Right lobe of liver (tissue), 6 donors: ENCODE measurements around the gene DIP2A. TPM values are rescaled to one million over a fixed set of nuclear protein-coding genes. Genes with fewer than 3 reads are reported as not detected.
A peak's percentile ranks its signal among the peaks of the same experiment; 100 is the strongest.

Experiments used
- ATAC-seq, 4 donors: fragments of 200-7000 bp; cut with Tn5 transposase; one replicate each; pipeline ENCODE4 v1.9.1; 2020; ENCODE audit warnings: mild to moderate bottlenecking in 4 of 4, moderate library complexity in 4 of 4
- DNase-seq, 3 donors: peaks; one replicate each; pipeline ENCODE4 v3.0.0-alpha.2; 2020
- H3K27ac ChIP-seq, 3 donors: fragments of 200-600 bp; one replicate each; pipeline ENCODE4 v1.8.0; 2022
- H3K27me3 ChIP-seq, 2 donors: fragments of 200-600 bp; one replicate each; pipeline ENCODE4 v1.8.0; 2022
- H3K36me3 ChIP-seq, 4 donors: fragments of 200-600 bp; sonication (generic) in 1 of 4; one replicate each; pipeline versions ENCODE4 v1.5.1 to v1.8.0; 2017 to 2022; ENCODE audit warnings: control low read depth in 1 of 4
- H3K4me1 ChIP-seq, 4 donors: fragments of 200-600 bp; sonication (generic) in 1 of 4; one replicate each; pipeline versions ENCODE4 v1.5.1 to v1.8.0; 2017 to 2022; ENCODE audit warnings: control low read depth in 1 of 4
- H3K4me3 ChIP-seq, 3 donors: fragments of 200-600 bp; one replicate each; pipeline ENCODE4 v1.8.0; 2022
- H3K9me3 ChIP-seq, 4 donors: fragments of 200-600 bp; sonication (generic) in 1 of 4; one replicate each; pipeline versions ENCODE4 v1.5.1 to v1.8.0; 2017 to 2022; ENCODE audit warnings: control low read depth in 1 of 4
- POLR2A ChIP-seq: fragments of 450-650 bp; IDR thresholded peaks from one replicate; pipeline ENCODE4 v1.6.1; 2017; ENCODE audit warnings: antibody characterized with exemption, mild to moderate bottlenecking
- WGBS: methylation state at CpG from one replicate; pipeline ENCODE4 v1.1.6; 2018; ENCODE audit warnings: low coverage, low lambda C conversion rate; ENCODE audit not compliant: insufficient coverage; ENCODE audit errors: missing lambda C conversion rate; 5-methylcytosine and 5-hydroxymethylcytosine counted together
- intact Hi-C, 2 donors: fragments of 100-400 bp; cut with DNase I; formaldehyde crosslinking; loops; one replicate each; pipeline versions ENCODE4 v1.11.2 to v1.14.1; 2022
- total RNA-seq, 6 experiments: library from RNA; depleted of rRNA in 2 of 6; stranded (reverse); fragments of >200 nt in 2 of 6; fragmentation: NEBNext Ultra II Directional in 3 of 6; extraction: Animal tissue kit (Norgen Biotek cat#: 25700) in 3 of 6; gene quantifications; one replicate each; pipeline versions ENCODE4 v1.1.0 to v1.2.4, GENCODE V29; 2016 to 2023
- TF ChIP-seq, protein P1 (sequence below), 4 donors: fragments of 200-600 bp in 3 of 4; fragments of 450-650 bp in 1 of 4; IDR thresholded peaks; one replicate each; pipeline versions ENCODE4 v1.5.1 to v1.8.0; 2016 to 2022; ENCODE audit warnings: antibody characterized with exemption in 4 of 4, mild to moderate bottlenecking in 2 of 4
- donor health status: DM: no; HTN: yes; CAD: no.
- donor health status: DM: no; HTN: no; CAD: no.
- donor health status: DM: no; HTN: no; CAD: no.
- donor health status: DM: no; HTN: yes; CAD: no.
- donor health status: DM: no; HTN: yes; CAD: no.

DIP2A gene
- total RNA-seq, 6 experiments from 2014 or later, result 12.3 to 14.4 (median 13.1) TPM

- Histone ChIP-seq H3K36me3 (no peaks in the 10 kb centered on the region), H3K4me3 (no peak overlapping the region), H3K27me3 (no peaks in the 10 kb centered on the region), H3K27ac (no peak overlapping the region), H3K4me1 (no peaks in the 10 kb centered on the region), H3K9me3 (no peaks in the 10 kb centered on the region)
- WGBS, result 59% methylated on average over 3 of the region's 6 CpGs
- peak in 1 of 3 donors; percentile 39 for DNase-seq
- ATAC-seq, result peak; percentile 51 to 77 (median 71)
- TF ChIP-seq, protein P1, sequence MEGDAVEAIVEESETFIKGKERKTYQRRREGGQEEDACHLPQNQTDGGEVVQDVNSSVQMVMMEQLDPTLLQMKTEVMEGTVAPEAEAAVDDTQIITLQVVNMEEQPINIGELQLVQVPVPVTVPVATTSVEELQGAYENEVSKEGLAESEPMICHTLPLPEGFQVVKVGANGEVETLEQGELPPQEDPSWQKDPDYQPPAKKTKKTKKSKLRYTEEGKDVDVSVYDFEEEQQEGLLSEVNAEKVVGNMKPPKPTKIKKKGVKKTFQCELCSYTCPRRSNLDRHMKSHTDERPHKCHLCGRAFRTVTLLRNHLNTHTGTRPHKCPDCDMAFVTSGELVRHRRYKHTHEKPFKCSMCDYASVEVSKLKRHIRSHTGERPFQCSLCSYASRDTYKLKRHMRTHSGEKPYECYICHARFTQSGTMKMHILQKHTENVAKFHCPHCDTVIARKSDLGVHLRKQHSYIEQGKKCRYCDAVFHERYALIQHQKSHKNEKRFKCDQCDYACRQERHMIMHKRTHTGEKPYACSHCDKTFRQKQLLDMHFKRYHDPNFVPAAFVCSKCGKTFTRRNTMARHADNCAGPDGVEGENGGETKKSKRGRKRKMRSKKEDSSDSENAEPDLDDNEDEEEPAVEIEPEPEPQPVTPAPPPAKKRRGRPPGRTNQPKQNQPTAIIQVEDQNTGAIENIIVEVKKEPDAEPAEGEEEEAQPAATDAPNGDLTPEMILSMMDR (IDR thresholded peaks at IDR 0.05), result no peak
- no peak for TF ChIP-seq POLR2A
- intact Hi-C loops, result no loop called here
These were observed 13.6 kb downstream of the DIP2A start for GRCh38 chr21:46472246-46472645.

GRCh38 chr21:46474382-46474781 lies 15.7 kb downstream of the DIP2A start:
- Histone ChIP-seq H3K27ac (no peak overlapping the region), H3K27me3 (no peaks in the 10 kb centered on the region), H3K36me3 (no peaks in the 10 kb centered on the region), H3K4me1 (no peaks in the 10 kb centered on the region), H3K9me3 (no peaks in the 10 kb centered on the region), H3K4me3 (no peak overlapping the region)
- no peak for ATAC-seq
- DNase-seq, result no peak
- TF ChIP-seq, protein P1 (IDR thresholded peaks at IDR 0.05), result no peak
- no peak for TF ChIP-seq POLR2A
- 100% methylated on average over 2 of the region's 2 CpGs for WGBS
- intact Hi-C loops, result no loop called here

- DNase-seq (no peak), ATAC-seq (no peak)
- Histone ChIP-seq H3K27ac (no peak overlapping the region), H3K9me3 (no peaks in the 10 kb centered on the region), H3K4me3 (no peak overlapping the region), H3K27me3 (no peaks in the 10 kb centered on the region), H3K36me3 (no peaks in the 10 kb centered on the region), H3K4me1 (peaks cover 0 to 4% (median 0%) of the 10 kb centered on the region in 4 donors)
- TF ChIP-seq, protein P1 (IDR thresholded peaks at IDR 0.05), result no peak
- no peak for TF ChIP-seq POLR2A
- WGBS, result 92% methylated on average over 1 of the region's 1 CpG
- intact Hi-C loops, result no loop called here
These were observed 16.6 kb downstream of the DIP2A start for GRCh38 chr21:46475296-46475695.

DNA sequence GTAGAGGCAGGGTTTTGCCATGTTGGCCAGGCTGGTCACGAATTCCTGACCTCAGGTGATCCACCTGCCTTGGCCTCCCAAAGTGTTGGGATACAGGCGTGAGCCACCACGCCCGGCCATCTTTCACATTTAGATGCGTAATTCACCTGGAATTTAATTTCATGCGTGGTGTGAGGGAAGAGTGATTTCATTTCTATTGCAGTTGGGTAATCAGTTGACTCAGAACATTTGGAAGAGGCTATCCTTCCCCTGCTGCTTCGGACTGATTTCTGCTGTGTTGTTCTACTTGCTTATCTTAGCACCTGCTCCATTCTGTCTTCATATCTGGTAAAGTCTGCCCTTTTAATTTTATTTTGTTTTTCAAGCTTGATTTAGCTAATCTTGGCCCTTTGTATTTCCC lies 19.1 kb downstream of the DIP2A start:
- DNase-seq, result no peak
- H3K4me3 ChIP-seq, result no peak overlapping the region
- H3K36me3 ChIP-seq, result no peaks in the 10 kb centered on the region
- intact Hi-C loops, result no loop called here
- no peak overlapping the region for H3K27ac ChIP-seq
- 76% methylated on average over 6 of the region's 7 CpGs for WGBS
- H3K4me1 ChIP-seq, result peaks cover 0 to 13% (median 4%) of the 10 kb centered on the region in 4 donors
- peak in 1 of 4 donors; percentile 74 for ATAC-seq
- TF ChIP-seq, protein P1 (IDR thresholded peaks at IDR 0.05), result no peak
- TF ChIP-seq POLR2A, result no peak
- H3K27me3 ChIP-seq, result no peaks in the 10 kb centered on the region
- no peaks in the 10 kb centered on the region for H3K9me3 ChIP-seq

DNA sequence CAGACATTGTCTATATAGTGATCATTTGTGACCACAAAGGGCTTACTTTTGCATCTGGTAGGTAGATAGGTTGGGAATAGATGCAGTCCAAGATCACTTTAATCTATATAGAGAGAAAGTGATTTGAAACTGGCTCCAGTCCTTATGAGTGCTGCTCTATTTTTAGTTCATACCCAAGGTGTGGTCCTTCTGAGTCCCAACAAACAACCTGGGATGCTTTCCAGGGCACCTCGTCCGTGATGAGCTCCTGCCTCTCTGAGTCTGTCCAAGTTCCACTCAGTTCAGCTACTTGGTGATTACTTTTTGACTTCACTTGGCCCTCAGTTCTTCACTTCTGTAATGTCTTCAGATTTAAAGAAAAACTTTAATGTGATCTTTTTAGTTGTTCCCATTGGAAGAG lies 20.2 kb downstream of the DIP2A start:
- Histone ChIP-seq H3K36me3 (no peaks in the 10 kb centered on the region), H3K4me1 (peaks cover 0 to 13% (median 4%) of the 10 kb centered on the region in 4 donors), H3K27me3 (no peaks in the 10 kb centered on the region), H3K27ac (no peak overlapping the region), H3K4me3 (no peak overlapping the region), H3K9me3 (no peaks in the 10 kb centered on the region)
- ATAC-seq, result no peak
- TF ChIP-seq POLR2A, result no peak
- TF ChIP-seq, protein P1 (IDR thresholded peaks at IDR 0.05), result no peak
- 50% methylated on average over 2 of the region's 2 CpGs for WGBS
- intact Hi-C loops, result no loop called here
- no peak for DNase-seq
